ENCODE results near the gene KRTAP5-3. TPM values are rescaled to one million over a fixed set of nuclear protein-coding genes. Genes with fewer than 3 reads are reported as not detected.

KRTAP5-3 gene
- total RNA-seq, 1 experiment from 2014 or later: not detected

DNA sequence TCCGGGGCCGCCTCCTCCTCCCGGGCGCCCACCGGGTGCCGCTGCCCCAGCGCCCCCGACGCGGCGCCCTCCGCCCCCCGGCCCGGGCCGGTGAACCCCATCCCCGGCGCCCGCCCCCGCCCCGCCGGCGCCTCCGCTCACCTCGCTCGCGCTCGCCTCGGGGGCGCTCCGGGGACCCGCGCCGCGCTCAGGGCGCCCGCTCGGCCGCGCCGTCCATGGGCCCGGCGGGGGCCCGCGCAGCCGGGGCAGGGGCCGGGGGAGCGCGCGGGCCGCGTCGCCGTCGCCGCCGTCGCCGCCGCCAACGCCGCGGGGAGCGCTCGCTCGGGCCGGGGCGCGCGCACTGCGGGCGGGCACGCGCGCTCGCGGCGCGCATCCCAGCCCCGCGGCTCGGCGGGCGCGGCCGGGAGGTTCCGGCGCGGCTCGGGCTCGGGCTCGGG lies 36.5 kb downstream of the KRTAP5-3 start:
- no peak overlapping the region for H3K4me2 ChIP-seq (ENCODE audit: insufficient read depth, insufficient read length, low read length)
- TF ChIP-seq, protein P1, sequence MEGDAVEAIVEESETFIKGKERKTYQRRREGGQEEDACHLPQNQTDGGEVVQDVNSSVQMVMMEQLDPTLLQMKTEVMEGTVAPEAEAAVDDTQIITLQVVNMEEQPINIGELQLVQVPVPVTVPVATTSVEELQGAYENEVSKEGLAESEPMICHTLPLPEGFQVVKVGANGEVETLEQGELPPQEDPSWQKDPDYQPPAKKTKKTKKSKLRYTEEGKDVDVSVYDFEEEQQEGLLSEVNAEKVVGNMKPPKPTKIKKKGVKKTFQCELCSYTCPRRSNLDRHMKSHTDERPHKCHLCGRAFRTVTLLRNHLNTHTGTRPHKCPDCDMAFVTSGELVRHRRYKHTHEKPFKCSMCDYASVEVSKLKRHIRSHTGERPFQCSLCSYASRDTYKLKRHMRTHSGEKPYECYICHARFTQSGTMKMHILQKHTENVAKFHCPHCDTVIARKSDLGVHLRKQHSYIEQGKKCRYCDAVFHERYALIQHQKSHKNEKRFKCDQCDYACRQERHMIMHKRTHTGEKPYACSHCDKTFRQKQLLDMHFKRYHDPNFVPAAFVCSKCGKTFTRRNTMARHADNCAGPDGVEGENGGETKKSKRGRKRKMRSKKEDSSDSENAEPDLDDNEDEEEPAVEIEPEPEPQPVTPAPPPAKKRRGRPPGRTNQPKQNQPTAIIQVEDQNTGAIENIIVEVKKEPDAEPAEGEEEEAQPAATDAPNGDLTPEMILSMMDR (conservative IDR thresholded peaks at IDR 0.05): no peak
- no peak overlapping the region for H2BK15ac ChIP-seq (ENCODE audit: low read depth, low read length)
- no peak overlapping the region for H3K4ac ChIP-seq (ENCODE audit: low read depth, low read length)
- H3K4me1 ChIP-seq (ENCODE audit: insufficient read depth, low read length): no peaks in the 10 kb centered on the region
- H3K27ac ChIP-seq (ENCODE audit: insufficient read length, low read depth, low read length): no peak overlapping the region
- no peak overlapping the region for H3K18ac ChIP-seq (ENCODE audit: insufficient read length, low read depth, low read length)
- H2BK20ac ChIP-seq (ENCODE audit: low read depth, low read length, poor library complexity, severe bottlenecking): no peak overlapping the region
- H3K27me3 ChIP-seq (ENCODE audit: insufficient read depth, low read length): peaks cover 19% of the 10 kb centered on the region
- no CpG with 5 or more reads among the region's 91 CpGs for WGBS (ENCODE audit: extremely low coverage, insufficient read length, low lambda C conversion rate)
- H3T11ph ChIP-seq (ENCODE audit: low read length): no peak overlapping the region
- no peak overlapping the region for H2BK5ac ChIP-seq (ENCODE audit: insufficient read length, low read length)
- H2BK120ac ChIP-seq (ENCODE audit: low read depth, low read length, poor library complexity, severe bottlenecking): no peak overlapping the region
- peaks cover 22% of the 10 kb centered on the region for H3K23me2 ChIP-seq (ENCODE audit: insufficient read length, low read depth, low read length, poor library complexity, severe bottlenecking)
- H3K79me1 ChIP-seq (ENCODE audit: insufficient read depth, low read depth, low read length, poor library complexity, severe bottlenecking): no peaks in the 10 kb centered on the region
- no peaks in the 10 kb centered on the region for H3K36me3 Mint-ChIP-seq (ENCODE audit: insufficient read depth in 1 of 3, low read depth in 3 of 3)
- no peak overlapping the region for H4K5ac ChIP-seq (ENCODE audit: insufficient read length, low read depth, low read length)
- no peak overlapping the region for H3K9ac ChIP-seq (ENCODE audit: extremely low read depth, insufficient read length, low read length)
- H3K23ac ChIP-seq (ENCODE audit: insufficient read length, low read depth, low read length): no peak overlapping the region
- no peak overlapping the region for H4K91ac ChIP-seq (ENCODE audit: insufficient read length, low read depth, low read length)
- no peak overlapping the region for H3K14ac ChIP-seq (ENCODE audit: insufficient read depth, low read length)
- no peak for DNase-seq
- H3K79me2 ChIP-seq (ENCODE audit: insufficient read depth, low read length): no peaks in the 10 kb centered on the region
- H3K4me3 Mint-ChIP-seq: no peak overlapping the region
- H3K9me3 ChIP-seq (ENCODE audit: control insufficient read depth, low read depth, low read length): no peaks in the 10 kb centered on the region
- no peaks in the 10 kb centered on the region for H4K20me1 ChIP-seq (ENCODE audit: control insufficient read depth, insufficient read depth, insufficient read length)
- H3K27ac Mint-ChIP-seq: no peak overlapping the region
- no peak overlapping the region for H2BK12ac ChIP-seq (ENCODE audit: insufficient read length, low read depth, low read length)
- H4K8ac ChIP-seq (replicated peaks; ENCODE audit: insufficient read length, low read depth, low read length): no peak overlapping the region
- H2AFZ ChIP-seq (ENCODE audit: low read length): no peak overlapping the region
- peaks cover 68% of the 10 kb centered on the region for H3K27me3 Mint-ChIP-seq (ENCODE audit: low read depth)
- no peak overlapping the region for H2AK5ac ChIP-seq (ENCODE audit: insufficient read length, low read length)
- H3K9me3 Mint-ChIP-seq: no peaks in the 10 kb centered on the region; a peak in 1 of 5 replicates
- no peak overlapping the region for H3K56ac ChIP-seq (ENCODE audit: insufficient read length, low read depth, low read length)
- peaks cover 25 to 43% of the 10 kb centered on the region in 2 experiments for H3K4me1 Mint-ChIP-seq
